CD4-positive, alpha-beta T cell treated with Interleukin-10 for 1 hour (primary cell): ENCODE measurements around the gene CASR.

Source experiments
- DNase-seq: peaks from one replicate; pipeline ENCODE4 v3.0.0-alpha.2; 2020

The CASR gene

DNA sequence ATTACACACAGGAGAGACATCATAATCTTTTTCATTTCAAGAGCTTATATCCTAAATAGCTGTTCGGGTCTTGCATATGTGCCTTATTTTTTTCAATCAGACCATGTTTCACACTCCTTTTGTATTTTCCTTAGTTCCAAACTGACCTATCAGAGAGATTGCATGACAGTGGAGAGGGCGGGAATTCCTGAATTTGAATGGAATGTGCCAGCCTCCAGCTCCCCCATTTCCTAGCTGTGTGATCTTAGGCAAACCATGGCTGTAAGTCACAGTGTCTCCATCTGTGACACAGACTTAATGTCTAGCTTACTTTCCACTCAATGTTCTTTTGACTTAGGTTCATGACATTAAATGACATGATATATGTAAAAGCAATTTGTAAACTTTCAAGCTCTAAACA is 79.6 kb downstream of the CASR start:
- no peak for DNase-seq

GRCh38 chr3:122263974-122264588 is 80.6 kb downstream of the CASR start:
- no peak for DNase-seq

- DNase-seq: no peak
These were observed 82.5 kb downstream of the CASR start for GRCh38 chr3:122265957-122266356.

- DNase-seq: no peak
These were observed 85.0 kb downstream of the CASR start for GRCh38 chr3:122268257-122269024.

- no peak for DNase-seq
These were observed 85.6 kb downstream of the CASR start for GRCh38 chr3:122269045-122269444.

GRCh38 chr3:122271246-122271898 is 87.9 kb downstream of the CASR start:
- peak; percentile 54 for DNase-seq

DNA sequence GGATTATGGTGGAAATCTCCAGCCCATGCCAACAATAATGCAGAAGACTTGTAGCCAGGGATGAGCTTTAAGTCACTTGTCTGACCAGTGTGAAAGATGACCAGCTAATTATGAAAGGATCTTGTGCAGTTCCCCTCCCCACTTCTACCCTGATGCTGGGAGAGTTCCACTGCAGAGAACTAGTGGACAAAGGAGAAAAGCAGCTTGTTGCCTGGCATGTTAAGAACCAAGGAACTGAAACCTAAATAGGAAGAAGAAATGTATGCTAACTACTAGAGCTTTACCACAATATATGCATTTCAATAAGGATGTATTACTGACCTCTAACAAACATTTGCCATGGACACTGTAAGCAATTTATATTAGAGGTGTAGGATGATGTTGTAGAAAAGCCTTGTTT is 89.4 kb downstream of the CASR start:
- DNase-seq: no peak

- DNase-seq: no peak
These were observed 90.0 kb downstream of the CASR start for GRCh38 chr3:122273498-122273897.

DNA sequence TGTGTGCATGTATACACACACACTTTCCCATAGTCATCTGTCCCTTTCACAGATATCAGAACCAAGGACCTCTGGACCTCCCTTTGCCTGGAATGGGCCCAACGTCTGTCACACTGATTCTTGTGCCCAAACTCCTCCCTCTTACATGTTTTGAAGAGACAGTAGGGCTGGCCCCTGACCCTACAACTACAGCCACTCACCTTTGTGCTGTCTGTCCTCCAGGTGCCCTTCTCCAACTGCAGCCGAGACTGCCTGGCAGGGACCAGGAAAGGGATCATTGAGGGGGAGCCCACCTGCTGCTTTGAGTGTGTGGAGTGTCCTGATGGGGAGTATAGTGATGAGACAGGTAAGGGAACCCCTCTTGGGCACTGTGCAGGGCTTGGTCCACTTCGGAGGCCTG is 98.4 kb downstream of the CASR start:
- no peak for DNase-seq

DNA sequence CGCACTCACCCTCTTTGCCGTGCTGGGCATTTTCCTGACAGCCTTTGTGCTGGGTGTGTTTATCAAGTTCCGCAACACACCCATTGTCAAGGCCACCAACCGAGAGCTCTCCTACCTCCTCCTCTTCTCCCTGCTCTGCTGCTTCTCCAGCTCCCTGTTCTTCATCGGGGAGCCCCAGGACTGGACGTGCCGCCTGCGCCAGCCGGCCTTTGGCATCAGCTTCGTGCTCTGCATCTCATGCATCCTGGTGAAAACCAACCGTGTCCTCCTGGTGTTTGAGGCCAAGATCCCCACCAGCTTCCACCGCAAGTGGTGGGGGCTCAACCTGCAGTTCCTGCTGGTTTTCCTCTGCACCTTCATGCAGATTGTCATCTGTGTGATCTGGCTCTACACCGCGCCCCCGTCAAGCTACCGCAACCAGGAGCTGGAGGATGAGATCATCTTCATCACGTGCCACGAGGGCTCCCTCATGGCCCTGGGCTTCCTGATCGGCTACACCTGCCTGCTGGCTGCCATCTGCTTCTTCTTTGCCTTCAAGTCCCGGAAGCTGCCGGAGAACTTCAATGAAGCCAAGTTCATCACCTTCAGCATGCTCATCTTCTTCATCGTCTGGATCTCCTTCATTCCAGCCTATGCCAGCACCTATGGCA is 100.5 kb downstream of the CASR start:
- DNase-seq: no peak

DNA sequence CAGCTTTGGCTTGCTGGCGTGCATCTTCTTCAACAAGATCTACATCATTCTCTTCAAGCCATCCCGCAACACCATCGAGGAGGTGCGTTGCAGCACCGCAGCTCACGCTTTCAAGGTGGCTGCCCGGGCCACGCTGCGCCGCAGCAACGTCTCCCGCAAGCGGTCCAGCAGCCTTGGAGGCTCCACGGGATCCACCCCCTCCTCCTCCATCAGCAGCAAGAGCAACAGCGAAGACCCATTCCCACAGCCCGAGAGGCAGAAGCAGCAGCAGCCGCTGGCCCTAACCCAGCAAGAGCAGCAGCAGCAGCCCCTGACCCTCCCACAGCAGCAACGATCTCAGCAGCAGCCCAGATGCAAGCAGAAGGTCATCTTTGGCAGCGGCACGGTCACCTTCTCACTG is 101.0 kb downstream of the CASR start:
- no peak for DNase-seq

DNA sequence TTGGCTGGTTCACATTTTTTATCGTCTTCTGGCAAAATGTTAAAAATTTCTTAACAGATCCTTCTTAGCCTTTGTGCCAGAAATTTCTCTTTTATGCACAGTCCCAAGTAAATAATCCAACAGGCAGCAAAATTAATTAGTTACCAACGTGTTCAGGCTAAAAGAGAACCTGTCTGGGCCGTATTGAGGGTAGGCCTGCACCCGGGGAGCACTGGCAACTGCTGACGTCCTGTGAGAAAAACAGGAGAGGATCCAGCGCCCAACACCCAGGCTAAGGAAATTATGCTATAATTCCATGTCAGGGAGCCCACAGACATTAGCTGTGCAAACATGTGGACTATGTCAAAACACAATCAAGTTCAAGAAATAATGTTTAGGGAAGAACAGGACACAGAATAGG is 110.9 kb downstream of the CASR start:
- DNase-seq: no peak

- DNase-seq: peak; percentile 26
These were observed 112.0 kb downstream of the CASR start for GRCh38 chr3:122295266-122296062.

- DNase-seq: peak; percentile 15
These were observed 114.8 kb downstream of the CASR start for GRCh38 chr3:122298239-122298638.

GRCh38 chr3:122299215-122299614 is 115.7 kb downstream of the CASR start:
- no peak for DNase-seq

DNA sequence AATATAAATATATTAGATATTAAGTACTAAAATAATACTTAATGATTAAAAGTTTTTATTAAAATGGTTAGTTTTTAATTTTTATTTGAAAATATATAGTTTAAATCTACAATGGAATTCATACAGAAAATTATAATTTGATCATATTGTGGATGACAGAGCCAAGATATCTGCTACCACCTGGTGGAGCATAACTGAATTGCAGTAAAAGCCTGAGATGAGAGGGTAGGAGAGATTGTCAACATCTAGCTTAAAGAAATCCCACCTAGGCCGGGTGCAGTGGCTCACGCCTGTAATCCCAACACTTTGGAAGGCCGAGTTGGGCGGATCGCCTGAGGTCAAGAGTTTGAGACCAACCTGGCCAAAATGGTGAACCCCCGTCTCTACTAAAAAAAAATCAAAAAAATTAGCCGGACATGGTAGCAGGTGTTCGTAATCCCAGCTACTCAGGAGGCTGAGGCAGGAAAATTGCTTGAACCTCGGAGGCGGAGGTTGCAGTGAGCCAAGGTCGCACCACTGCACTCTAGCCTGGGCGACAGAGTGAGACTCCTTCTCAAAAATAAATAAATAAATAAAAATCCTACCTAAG is 116.5 kb downstream of the CASR start:
- DNase-seq: peak; percentile 67

- no peak for DNase-seq
These were observed 117.6 kb downstream of the CASR start for GRCh38 chr3:122301063-122301462.

DNA sequence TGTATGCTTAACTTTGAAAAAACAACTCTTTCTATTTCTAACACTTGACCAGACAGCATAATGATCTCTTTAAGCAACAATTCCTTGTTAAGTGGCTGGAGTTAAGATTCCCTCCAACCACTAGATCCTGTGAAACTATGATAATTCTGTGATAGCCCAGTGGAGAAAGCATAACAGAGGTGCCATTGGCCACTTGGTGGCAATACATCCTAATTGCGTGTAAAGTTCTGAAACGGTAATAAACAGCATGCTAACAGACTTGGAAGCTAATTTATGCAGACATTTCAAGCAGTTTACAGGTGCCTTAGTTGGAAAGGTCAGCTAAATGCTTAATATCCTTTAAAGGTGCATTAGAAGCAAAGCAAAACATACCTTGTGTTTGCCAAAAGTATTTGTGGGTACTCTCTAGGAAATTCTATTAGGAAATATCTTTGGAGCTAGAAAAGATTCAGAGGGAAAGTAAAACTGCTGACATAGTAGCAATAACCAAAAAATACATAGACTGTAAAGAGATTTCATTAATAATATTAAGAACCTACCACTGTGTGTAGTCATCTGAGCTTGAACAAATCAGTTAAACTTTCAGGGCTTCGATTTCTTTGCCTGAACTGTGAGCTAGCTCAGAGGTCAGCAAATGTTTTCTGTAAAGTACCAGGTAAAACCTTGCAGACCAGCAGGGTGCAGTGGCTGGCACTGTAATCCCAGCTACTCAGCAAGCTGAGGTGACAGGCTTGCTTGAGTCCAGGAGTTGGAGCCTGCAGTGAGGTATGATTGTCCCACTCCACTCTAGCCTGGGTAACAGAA is 122.6 kb downstream of the CASR start:
- no peak for DNase-seq

DNA sequence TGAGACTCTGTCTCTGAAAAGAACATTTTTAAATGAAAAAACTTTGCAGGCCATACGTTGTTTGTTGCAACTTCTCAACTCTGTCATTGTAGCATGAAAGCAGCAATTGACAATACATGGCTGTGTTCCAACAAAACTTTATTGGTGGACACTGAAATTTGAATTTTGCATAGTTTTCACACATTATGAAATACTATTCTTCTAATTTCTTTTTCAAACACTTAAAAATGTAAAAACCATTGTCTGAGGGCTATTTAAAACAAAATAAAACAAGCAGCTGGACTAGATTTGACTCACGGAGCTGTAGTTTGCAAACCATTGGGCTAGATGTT is 123.1 kb downstream of the CASR start:
- DNase-seq: no peak

DNA sequence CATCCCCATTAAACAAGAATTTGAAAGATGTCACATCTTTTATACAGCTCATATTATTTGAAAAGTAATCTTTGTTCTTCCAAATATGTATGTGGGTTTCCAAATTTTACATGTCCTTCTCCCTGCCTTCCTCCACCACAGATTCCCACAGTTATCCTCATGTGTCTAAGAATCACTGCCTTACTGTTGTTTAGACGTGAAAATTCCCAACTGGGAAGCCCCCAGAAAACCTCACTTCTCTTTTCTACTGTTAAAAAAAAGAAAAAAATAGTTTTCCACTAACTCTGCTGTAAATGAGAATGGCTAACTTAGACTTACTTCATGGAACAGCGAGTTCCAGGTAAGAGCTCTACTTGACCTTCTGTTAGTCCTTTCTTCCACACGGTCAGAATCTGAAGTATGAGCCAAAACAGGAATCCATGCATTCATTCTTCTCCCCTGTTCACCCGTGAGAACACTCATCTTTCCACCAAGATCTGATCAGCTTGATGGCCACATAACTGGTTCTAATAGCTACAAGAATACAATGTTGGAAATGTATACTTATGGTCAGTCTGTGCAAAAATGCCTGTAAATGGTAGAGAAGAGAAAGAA is 123.7 kb downstream of the CASR start:
- no peak for DNase-seq

DNA sequence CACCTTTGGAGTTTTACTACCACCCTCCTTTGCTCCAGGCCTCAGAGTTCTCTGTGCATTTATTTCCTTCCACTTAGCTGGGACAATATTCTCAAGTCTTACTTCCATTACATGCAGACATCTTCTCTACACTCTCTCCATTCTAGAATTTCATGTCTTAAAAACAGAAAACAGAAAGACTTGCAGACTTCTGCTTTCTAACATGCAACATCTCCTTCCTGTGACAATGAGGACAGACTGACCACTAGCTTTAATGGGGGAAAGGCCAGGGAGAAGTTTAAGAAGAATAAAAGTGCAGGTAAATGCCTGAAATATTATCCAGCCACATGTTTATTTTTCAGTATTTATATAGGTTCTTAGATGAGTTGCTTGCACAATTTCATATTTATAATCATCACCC is 124.5 kb downstream of the CASR start:
- no peak for DNase-seq
